ENCODE measurements around the gene TRIO.

Gene TRIO

GRCh38 chr5:14176888-14177287 lies 33.7 kb downstream of the TRIO start:
- Histone ChIP-seq H3F3A (ENCODE audit: insufficient read depth) (no peaks in the 10 kb centered on the region), H3K36me3 (ENCODE audit: low read length) (no peaks in the 10 kb centered on the region), H3K27ac (ENCODE audit: low read depth, low read length) (no peak overlapping the region), H3K27me3 (ENCODE audit: low read length) (no peaks in the 10 kb centered on the region), H3K9ac (ENCODE audit: low read length) (no peak overlapping the region), H4K20me1 (ENCODE audit: low read depth, low read length) (peaks cover 46% of the 10 kb centered on the region), H2AFZ (ENCODE audit: low read depth, low read length, severe bottlenecking) (no peak overlapping the region), H3K9me3 (ENCODE audit: insufficient read depth, low read length) (no peaks in the 10 kb centered on the region), H3K79me2 (ENCODE audit: insufficient read depth, low read length) (peaks cover 10% of the 10 kb centered on the region; the same call in 1 of the 2 replicates), H3K4me2 (ENCODE audit: low read depth, low read length, poor library complexity, severe bottlenecking) (no peak overlapping the region), H3K4me3 (ENCODE audit: insufficient read depth, low read length, poor library complexity, severe bottlenecking) (no peak overlapping the region), H3K9me2 (replicated peaks; ENCODE audit: insufficient read depth, low read length) (no peaks in the 10 kb centered on the region)
- TF ChIP-seq EZH2phosphoT487 (conservative IDR thresholded peaks at IDR 0.05; ENCODE audit: low read length) (no peak), CTCF (IDR thresholded peaks at IDR 0.05; ENCODE audit: insufficient read depth, low read length, poor library complexity, severe bottlenecking) (no peak)

DNA sequence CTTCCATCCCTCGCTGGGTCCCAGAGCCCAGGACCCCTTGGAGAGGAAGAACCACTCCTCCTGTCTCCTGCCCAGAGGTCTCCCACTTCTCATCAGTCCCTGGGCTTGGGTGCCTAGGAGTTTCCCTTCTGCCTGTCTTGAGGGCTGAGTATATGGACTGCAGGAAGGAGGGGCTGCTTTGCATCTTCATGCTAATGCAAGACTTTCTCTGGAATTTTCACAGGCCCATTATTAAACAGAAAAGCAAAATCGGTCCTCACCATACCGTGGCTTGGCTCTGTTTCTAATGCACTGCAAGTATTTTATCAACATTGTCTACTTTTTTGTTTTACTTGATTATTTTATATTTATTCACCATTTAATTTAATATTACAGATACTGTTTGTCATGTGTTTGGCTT lies 34.5 kb downstream of the TRIO start:
- H3K36me3 ChIP-seq (ENCODE audit: low read length) = no peaks in the 10 kb centered on the region
- no peak for TF ChIP-seq CTCF (IDR thresholded peaks at IDR 0.05; ENCODE audit: insufficient read depth, low read length, poor library complexity, severe bottlenecking)
- TF ChIP-seq EZH2phosphoT487 (conservative IDR thresholded peaks at IDR 0.05; ENCODE audit: low read length) = no peak
- H3K9me2 ChIP-seq (replicated peaks; ENCODE audit: insufficient read depth, low read length) = no peaks in the 10 kb centered on the region
- H3K9me3 ChIP-seq (ENCODE audit: insufficient read depth, low read length) = no peaks in the 10 kb centered on the region
- no peak overlapping the region for H2AFZ ChIP-seq (ENCODE audit: low read depth, low read length, severe bottlenecking)
- no peak overlapping the region for H3K4me2 ChIP-seq (ENCODE audit: low read depth, low read length, poor library complexity, severe bottlenecking)
- no peaks in the 10 kb centered on the region for H3K27me3 ChIP-seq (ENCODE audit: low read length)
- peaks cover 53% of the 10 kb centered on the region for H4K20me1 ChIP-seq (ENCODE audit: low read depth, low read length)
- H3K79me2 ChIP-seq (ENCODE audit: insufficient read depth, low read length) = peaks cover 10% of the 10 kb centered on the region; the same call in 1 of the 2 replicates
- H3K9ac ChIP-seq (ENCODE audit: low read length) = no peak overlapping the region
- no peak overlapping the region for H3K4me3 ChIP-seq (ENCODE audit: insufficient read depth, low read length, poor library complexity, severe bottlenecking)
- no peak overlapping the region for H3K27ac ChIP-seq (ENCODE audit: low read depth, low read length)
- no peaks in the 10 kb centered on the region for H3F3A ChIP-seq (ENCODE audit: insufficient read depth)

- H3K79me2 ChIP-seq (ENCODE audit: insufficient read depth, low read length) = peaks cover 10% of the 10 kb centered on the region; the same call in 1 of the 2 replicates
- peaks cover 57% of the 10 kb centered on the region for H4K20me1 ChIP-seq (ENCODE audit: low read depth, low read length)
- H3K4me2 ChIP-seq (ENCODE audit: low read depth, low read length, poor library complexity, severe bottlenecking) = no peak overlapping the region
Measured at GRCh38 chr5:14178091-14178490, 34.9 kb downstream of the TRIO start.

More at GRCh38 chr5:14178091-14178490, 34.9 kb downstream of the TRIO start:
- no peak for TF ChIP-seq EZH2phosphoT487 (conservative IDR thresholded peaks at IDR 0.05; ENCODE audit: low read length)
- TF ChIP-seq CTCF (IDR thresholded peaks at IDR 0.05; ENCODE audit: insufficient read depth, low read length, poor library complexity, severe bottlenecking) = no peak
- Histone ChIP-seq H3K4me3 (ENCODE audit: insufficient read depth, low read length, poor library complexity, severe bottlenecking) (no peak overlapping the region), H3K27me3 (ENCODE audit: low read length) (no peaks in the 10 kb centered on the region), H3K36me3 (ENCODE audit: low read length) (no peaks in the 10 kb centered on the region), H3K27ac (ENCODE audit: low read depth, low read length) (no peak overlapping the region), H3K9me3 (ENCODE audit: insufficient read depth, low read length) (no peaks in the 10 kb centered on the region), H2AFZ (ENCODE audit: low read depth, low read length, severe bottlenecking) (no peak overlapping the region), H3F3A (ENCODE audit: insufficient read depth) (no peaks in the 10 kb centered on the region), H3K9me2 (replicated peaks; ENCODE audit: insufficient read depth, low read length) (no peaks in the 10 kb centered on the region), H3K9ac (ENCODE audit: low read length) (no peak overlapping the region)
